Nephron (organoid): ENCODE measurements around the gene SEC14L3.

Experiments
- H3K27ac Mint-ChIP-seq, 3 experiments: 2 replicates each; pipeline ENCODE4 v1.8.0; 2020; ENCODE audit warnings: mixed read lengths in 3 of 3, mild to moderate bottlenecking in 2 of 3, moderate library complexity in 1 of 3
- H3K27me3 Mint-ChIP-seq: 2 replicates; pipeline ENCODE4 v1.8.0; 2021; ENCODE audit warnings: low read depth, mild to moderate bottlenecking, moderate library complexity, mixed read lengths
- H3K36me3 Mint-ChIP-seq: 2 replicates; pipeline ENCODE4 v1.8.0; 2020; ENCODE audit warnings: low read depth, mixed read lengths
- H3K4me1 Mint-ChIP-seq: 2 replicates; pipeline ENCODE4 v1.8.0; 2020; ENCODE audit warnings: mixed read lengths
- H3K4me3 Mint-ChIP-seq, 3 experiments: 2 replicates each; pipeline ENCODE4 v1.8.0; 2020; ENCODE audit warnings: mild to moderate bottlenecking in 3 of 3, mixed read lengths in 3 of 3, moderate library complexity in 2 of 3
- H3K9me3 Mint-ChIP-seq: 2 replicates; pipeline ENCODE4 v1.8.0; 2020; ENCODE audit warnings: mixed read lengths
- TF ChIP-seq, protein P1 (sequence below), 3 experiments: fragments of 200-600 bp; sonication (generic); IDR thresholded peaks; one replicate each; pipeline ENCODE4 v1.5.0; 2021; ENCODE audit warnings: antibody characterized with exemption in 3 of 3; ENCODE audit not compliant: unreplicated experiment in 3 of 3

Gene SEC14L3

DNA sequence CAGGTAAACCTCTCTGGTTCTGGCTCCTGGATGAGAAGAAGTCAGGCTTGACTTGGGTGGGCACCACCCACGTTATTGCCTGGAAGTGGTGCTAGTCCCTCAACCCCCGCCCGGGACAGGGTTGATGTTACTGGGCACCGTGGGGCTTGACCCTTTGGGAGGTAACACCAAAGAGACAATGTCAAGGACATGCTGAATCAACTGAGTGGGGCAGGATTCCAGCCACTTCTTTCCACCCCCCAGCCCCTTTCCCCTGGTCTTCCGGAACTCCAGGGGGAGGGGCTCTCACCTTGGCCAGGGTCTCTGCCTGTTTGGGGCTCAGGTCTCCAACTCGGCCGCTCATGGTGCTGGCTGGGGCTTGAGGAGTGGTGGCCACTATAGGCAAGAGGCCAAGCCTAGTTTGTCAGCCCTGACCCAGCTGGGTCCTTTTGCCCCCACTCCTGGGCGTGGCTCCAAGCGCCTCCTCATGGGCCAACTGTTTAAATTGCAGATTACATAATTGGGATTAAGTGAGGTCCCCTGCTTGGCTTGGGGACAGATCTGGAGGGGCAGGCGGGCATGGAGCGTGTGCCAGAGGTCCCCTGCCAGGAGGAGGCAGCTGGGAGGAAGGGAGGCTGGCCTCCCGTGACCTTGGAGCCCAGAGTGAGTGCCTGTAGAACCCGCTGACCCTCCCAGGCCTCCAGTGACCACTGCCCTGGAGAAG, at the start of gene SEC14L3:
TSS of gene SEC14L3 (minus strand) at position 402 of the 703 bp plus-strand sequence. CDS start at position 343, 59 bp downstream.
- peaks cover 27% of the 10 kb centered on the region for H3K27me3 Mint-ChIP-seq
- TF ChIP-seq, protein P1, sequence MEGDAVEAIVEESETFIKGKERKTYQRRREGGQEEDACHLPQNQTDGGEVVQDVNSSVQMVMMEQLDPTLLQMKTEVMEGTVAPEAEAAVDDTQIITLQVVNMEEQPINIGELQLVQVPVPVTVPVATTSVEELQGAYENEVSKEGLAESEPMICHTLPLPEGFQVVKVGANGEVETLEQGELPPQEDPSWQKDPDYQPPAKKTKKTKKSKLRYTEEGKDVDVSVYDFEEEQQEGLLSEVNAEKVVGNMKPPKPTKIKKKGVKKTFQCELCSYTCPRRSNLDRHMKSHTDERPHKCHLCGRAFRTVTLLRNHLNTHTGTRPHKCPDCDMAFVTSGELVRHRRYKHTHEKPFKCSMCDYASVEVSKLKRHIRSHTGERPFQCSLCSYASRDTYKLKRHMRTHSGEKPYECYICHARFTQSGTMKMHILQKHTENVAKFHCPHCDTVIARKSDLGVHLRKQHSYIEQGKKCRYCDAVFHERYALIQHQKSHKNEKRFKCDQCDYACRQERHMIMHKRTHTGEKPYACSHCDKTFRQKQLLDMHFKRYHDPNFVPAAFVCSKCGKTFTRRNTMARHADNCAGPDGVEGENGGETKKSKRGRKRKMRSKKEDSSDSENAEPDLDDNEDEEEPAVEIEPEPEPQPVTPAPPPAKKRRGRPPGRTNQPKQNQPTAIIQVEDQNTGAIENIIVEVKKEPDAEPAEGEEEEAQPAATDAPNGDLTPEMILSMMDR (IDR thresholded peaks at IDR 0.05; ENCODE audit: unreplicated experiment in 3 of 3) = no peak
- H3K36me3 Mint-ChIP-seq = no peaks in the 10 kb centered on the region
- H3K4me1 Mint-ChIP-seq = no peaks in the 10 kb centered on the region
- H3K27ac Mint-ChIP-seq = no peak within 1 kb of the TSS
- H3K9me3 Mint-ChIP-seq = no peaks in the 10 kb centered on the region
- no peak within 1 kb of the TSS for H3K4me3 Mint-ChIP-seq

DNA sequence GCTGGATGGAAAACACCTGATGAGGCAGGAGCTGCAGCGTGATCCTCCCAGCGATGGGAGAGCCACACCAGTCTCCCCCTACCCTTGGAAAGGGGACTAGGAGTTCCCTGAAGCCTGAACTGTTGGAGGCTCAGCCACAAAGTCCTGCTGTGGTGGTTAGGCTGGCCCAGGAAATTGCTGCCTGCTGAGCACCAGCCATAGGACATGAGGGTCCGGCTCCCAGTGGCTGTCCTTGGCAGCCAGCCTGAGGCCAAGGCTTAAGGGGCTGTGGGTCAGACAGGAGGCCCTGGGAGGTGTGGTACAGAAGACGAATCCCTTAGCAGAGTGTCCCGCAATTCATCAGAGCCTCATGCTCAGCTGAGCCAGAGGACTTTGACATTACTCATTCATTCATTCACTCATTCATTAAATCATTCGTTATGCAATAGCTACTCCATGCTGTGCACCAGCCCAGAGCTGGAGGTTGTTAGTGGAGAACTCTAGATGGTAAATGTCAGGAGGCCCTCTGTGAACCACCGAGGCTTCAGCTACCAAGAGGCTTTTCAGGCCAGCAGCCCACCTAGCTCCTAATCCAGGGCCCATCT, 48.1 kb upstream of the SEC14L3 start:
- H3K4me1 Mint-ChIP-seq = no peaks in the 10 kb centered on the region
- no peaks in the 10 kb centered on the region for H3K27me3 Mint-ChIP-seq
- no peaks in the 10 kb centered on the region for H3K36me3 Mint-ChIP-seq
- TF ChIP-seq, protein P1 (IDR thresholded peaks at IDR 0.05; ENCODE audit: unreplicated experiment in 3 of 3) = no peak
- H3K4me3 Mint-ChIP-seq = no peak overlapping the region
- H3K27ac Mint-ChIP-seq = no peak overlapping the region
- H3K9me3 Mint-ChIP-seq = no peaks in the 10 kb centered on the region

DNA sequence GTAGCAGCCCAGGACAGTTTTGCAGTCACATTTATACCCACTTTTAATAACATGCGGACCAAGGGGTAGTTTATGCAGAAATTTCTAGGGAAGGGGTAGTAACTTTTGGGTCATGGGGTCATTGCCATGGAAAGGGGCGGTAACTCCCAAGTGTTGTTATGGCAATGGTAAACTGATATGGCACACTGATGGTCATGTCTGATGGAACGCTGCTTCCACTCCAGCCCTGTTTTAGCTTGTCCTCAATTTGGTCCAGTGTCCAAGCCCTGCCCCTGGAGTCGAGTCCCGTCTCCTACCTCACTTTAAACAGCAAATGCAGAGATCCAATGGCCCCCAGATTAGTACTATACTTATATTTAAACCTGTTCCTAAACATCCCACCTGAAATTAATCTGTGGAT, 44.9 kb upstream of the SEC14L3 start:
- TF ChIP-seq, protein P1 (IDR thresholded peaks at IDR 0.05; ENCODE audit: unreplicated experiment in 3 of 3) = no peak
- Mint-ChIP-seq H3K9me3 (peaks cover 4% of the 10 kb centered on the region), H3K4me3 (no peak overlapping the region), H3K27ac (no peak overlapping the region), H3K27me3 (no peaks in the 10 kb centered on the region), H3K36me3 (no peaks in the 10 kb centered on the region), H3K4me1 (no peaks in the 10 kb centered on the region)

DNA sequence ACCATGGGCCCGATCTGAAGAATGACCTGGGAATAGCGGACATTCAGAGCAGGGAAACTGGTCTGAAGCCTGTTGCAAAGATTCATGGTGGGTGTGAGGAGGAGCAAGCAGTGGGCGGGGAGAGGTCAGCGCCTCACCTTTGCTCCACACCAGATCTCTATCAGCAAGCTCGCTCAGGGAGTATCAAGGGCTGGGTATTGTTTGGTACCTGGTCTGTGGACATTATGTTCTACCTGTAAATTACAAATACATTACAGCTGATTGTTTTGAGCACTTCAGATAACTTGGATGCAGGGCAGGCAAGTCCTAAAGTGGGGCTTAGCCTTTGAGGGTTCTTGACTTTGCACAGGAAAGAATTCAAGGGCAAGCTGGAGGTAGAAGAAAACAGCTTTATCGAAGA, 44.5 kb upstream of the SEC14L3 start:
- TF ChIP-seq, protein P1 (IDR thresholded peaks at IDR 0.05; ENCODE audit: unreplicated experiment in 3 of 3) = no peak
- peaks cover 4% of the 10 kb centered on the region for H3K9me3 Mint-ChIP-seq
- no peaks in the 10 kb centered on the region for H3K27me3 Mint-ChIP-seq
- H3K4me3 Mint-ChIP-seq = no peak overlapping the region
- no peaks in the 10 kb centered on the region for H3K36me3 Mint-ChIP-seq
- H3K27ac Mint-ChIP-seq = no peak overlapping the region
- no peaks in the 10 kb centered on the region for H3K4me1 Mint-ChIP-seq

DNA sequence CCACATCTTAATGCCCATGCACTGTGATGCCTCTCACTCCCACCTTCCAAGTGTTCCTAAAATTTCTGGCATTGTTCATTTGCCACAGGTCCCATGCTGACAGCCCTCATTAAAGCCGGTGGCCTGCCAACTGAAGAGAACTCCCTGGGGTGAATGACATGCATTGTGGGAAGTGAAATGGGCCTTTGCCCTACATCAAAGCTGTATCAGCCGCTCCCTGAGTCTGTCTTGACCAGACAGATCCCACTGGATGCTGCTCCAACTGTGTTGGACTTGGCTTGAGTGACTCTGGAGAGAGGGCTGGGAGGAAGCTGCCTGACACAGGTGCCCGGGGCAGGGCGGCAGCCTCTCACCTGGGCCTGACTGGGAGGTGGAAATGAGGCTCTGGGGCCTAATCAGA, 42.4 kb upstream of the SEC14L3 start:
- Mint-ChIP-seq H3K36me3 (no peaks in the 10 kb centered on the region), H3K4me1 (no peaks in the 10 kb centered on the region), H3K27ac (no peak overlapping the region), H3K9me3 (peaks cover 4% of the 10 kb centered on the region), H3K4me3 (no peak overlapping the region), H3K27me3 (no peaks in the 10 kb centered on the region)
- TF ChIP-seq, protein P1 (IDR thresholded peaks at IDR 0.05; ENCODE audit: unreplicated experiment in 3 of 3) = no peak

DNA sequence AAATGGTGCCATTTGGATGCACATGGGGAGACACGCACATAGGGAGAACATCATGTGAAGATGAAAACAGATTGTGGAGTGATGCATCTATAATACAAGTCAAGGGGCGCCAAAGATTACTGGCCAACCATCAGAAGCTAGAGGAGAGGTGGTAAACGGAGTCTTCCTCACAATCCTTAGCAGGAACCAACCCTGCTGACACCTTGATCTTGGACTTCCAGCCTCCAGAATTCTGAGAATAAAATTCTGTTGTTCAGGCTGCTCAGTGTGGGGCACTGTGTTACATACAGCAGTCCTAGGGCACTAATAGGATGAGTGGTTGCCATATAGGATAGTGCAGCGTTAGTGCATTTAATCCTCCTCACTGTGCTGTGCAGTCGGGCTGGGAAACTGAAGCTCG, 41.6 kb upstream of the SEC14L3 start:
- Mint-ChIP-seq H3K9me3 (peaks cover 4% of the 10 kb centered on the region), H3K4me3 (no peak overlapping the region), H3K27ac (no peak overlapping the region), H3K4me1 (no peaks in the 10 kb centered on the region), H3K36me3 (no peaks in the 10 kb centered on the region), H3K27me3 (no peaks in the 10 kb centered on the region)
- TF ChIP-seq, protein P1 (IDR thresholded peaks at IDR 0.05; ENCODE audit: unreplicated experiment in 3 of 3) = no peak
